HepG2 (cell line): ENCODE results near the gene DNAI2. TPM values are rescaled to one million over a fixed set of nuclear protein-coding genes. Genes with fewer than 3 reads are reported as not detected.

Experiments used
- ATAC-seq: fragments of 200-7000 bp; cut with Tn5 transposase; 3 replicates; pipeline ENCODE4 v1.9.1; 2020; ENCODE audit warnings: mild to moderate bottlenecking, moderate library complexity
- BruUV-seq: library from RNA; stranded (reverse); fragments of 400-500 nt; replicated peaks from 2 replicates; lab custom pipeline; 2021; lab: Mats Ljungman, UMichigan
- CTCF ChIA-PET: fragments of 300-600 bp; formaldehyde crosslinking; extraction: SDS; loops from one replicate; lab custom pipeline; 2021; ENCODE audit warnings: low total read pairs, inconsistent platforms, low intra/inter-chr PET ratio; lab: Yijun Ruan, JAX
- POLR2A ChIA-PET: fragments of 350-600 bp; sonication (Branson Sonifier 250); formaldehyde crosslinking; loops from one replicate; lab custom pipeline; 2020; ENCODE audit warnings: antibody characterized with exemption, inconsistent platforms; lab: Yijun Ruan, JAX
- DNase-seq: peaks from one replicate; pipeline ENCODE4 v3.0.0-alpha.2; 2015; ENCODE audit warnings: low spot score
- FAIRE-seq: peaks from 3 replicates; lab custom pipeline; 2011; peaks lifted over from hg19 to GRCh38; lab: Jason Lieb, UNC
- H2AFZ ChIP-seq: one replicate; pipeline ENCODE4 v1.6.1; 2011; ENCODE audit warnings: low read length, inconsistent platforms
- H3K27ac ChIP-seq: fragments of 300-600 bp; 3 replicates; pipeline ENCODE4 v1.8.0; 2011; ENCODE audit warnings: mixed run types, mild to moderate bottlenecking, mixed read lengths, low read length, inconsistent platforms; ENCODE audit not compliant: insufficient read depth; ENCODE audit errors: extremely low read length
- H3K27me3 ChIP-seq, 2 experiments: fragments of 200-600 bp in 1 of 2; 2 replicates in 1 of 2; 3 replicates in 1 of 2; pipeline versions ENCODE4 v1.6.0 to v1.8.0; 2011; ENCODE audit warnings: low read length in 2 of 2, mild to moderate bottlenecking in 2 of 2, moderate library complexity in 2 of 2, inconsistent platforms in 1 of 2; ENCODE audit not compliant: insufficient read depth in 2 of 2, control insufficient read depth in 1 of 2
- H3K36me3 ChIP-seq, 2 experiments: fragments of 200-600 bp in 1 of 2; replicated peaks in 1 of 2; 2 replicates in 1 of 2; 3 replicates in 1 of 2; pipeline versions ENCODE4 v1.5.1 to v1.8.0; 2011; ENCODE audit warnings: low read length in 2 of 2, inconsistent platforms in 1 of 2; ENCODE audit not compliant: insufficient read depth in 2 of 2, control insufficient read depth in 1 of 2
- H3K4me1 ChIP-seq: 2 replicates; pipeline ENCODE4 v1.5.1; 2012; ENCODE audit warnings: low read length, inconsistent platforms; ENCODE audit not compliant: insufficient read depth
- H3K4me2 ChIP-seq: 2 replicates; pipeline ENCODE4 v1.6.0; 2011; ENCODE audit warnings: low read depth, low read length, inconsistent platforms
- H3K4me3 ChIP-seq, 3 experiments: fragments of 200-600 bp in 1 of 3; sonication (generic), shearing (Covaris generic) in 1 of 3; replicated peaks in 1 of 3; 2 replicates each; pipeline ENCODE4 v1.5.1; 2011 to 2016; ENCODE audit warnings: low read length in 3 of 3, inconsistent platforms in 2 of 3, low read depth in 2 of 3, mild to moderate bottlenecking in 2 of 3, control low read depth in 1 of 3, mixed read lengths in 1 of 3; ENCODE audit not compliant: insufficient read depth in 1 of 3
- H3K79me2 ChIP-seq: one replicate; pipeline ENCODE4 v1.6.1; 2011; ENCODE audit warnings: low read length, inconsistent platforms; ENCODE audit not compliant: insufficient read depth
- H3K9ac ChIP-seq: 2 replicates; pipeline ENCODE4 v1.6.0; 2011; ENCODE audit warnings: mild to moderate bottlenecking, low read depth, low read length, inconsistent platforms; ENCODE audit not compliant: insufficient read depth
- H3K9me3 ChIP-seq: 2 replicates; pipeline ENCODE4 v1.5.1; 2012; ENCODE audit warnings: mild to moderate bottlenecking, low read length
- H4K20me1 ChIP-seq: 2 replicates; pipeline ENCODE4 v1.6.0; 2011; ENCODE audit warnings: inconsistent platforms, mild to moderate bottlenecking, low read length, moderate library complexity; ENCODE audit not compliant: insufficient read depth
- GATAD2A ChIP-seq: IDR thresholded peaks from 2 replicates; pipeline ENCODE4 v1.6.1; 2016
- MEIS2 ChIP-seq: sonication (generic); formaldehyde crosslinking; IDR thresholded peaks from 2 replicates; pipeline ENCODE4 v1.9.0; 2021; ENCODE audit warnings: mild to moderate bottlenecking, missing genetic modification reagents
- PHF21A ChIP-seq: sonication (generic); formaldehyde crosslinking; IDR thresholded peaks from 2 replicates; pipeline ENCODE4 v1.5.0; 2020; ENCODE audit warnings: mild to moderate bottlenecking, missing genetic modification reagents
- ZNF83 ChIP-seq: sonication (generic); formaldehyde crosslinking; IDR thresholded peaks from 2 replicates; pipeline ENCODE4 v1.4.0; 2020; ENCODE audit warnings: missing genetic modification reagents, mild to moderate bottlenecking, borderline replicate concordance
- ZSCAN30 ChIP-seq: sonication (generic); formaldehyde crosslinking; IDR thresholded peaks from 2 replicates; pipeline ENCODE4 v1.5.0; 2020; ENCODE audit warnings: mild to moderate bottlenecking, missing genetic modification reagents
- WGBS: methylation state at CpG from one replicate; pipeline ENCODE4 v1.1.6; 2017; ENCODE audit warnings: low lambda C conversion rate; 5-methylcytosine and 5-hydroxymethylcytosine counted together
- in situ Hi-C: cut with HindIII; loops from 2 replicates; pipeline ENCODE4 v1.10.0; 2017; ENCODE audit warnings: low pct_unique_long_range_greater_than_20kb; ENCODE audit not compliant: extremely low pct_ligation_motif_present
- intact Hi-C: fragments of 100-400 bp; cut with micrococcal nuclease; formaldehyde crosslinking; loops from one replicate; pipeline ENCODE4 v1.10.0; 2022; ENCODE audit not compliant: unreplicated experiment
- polyA plus RNA-seq, 8 experiments: library from polyadenylated mRNA; depleted of rRNA in 3 of 8; stranded (reverse) in 7 of 8; unstranded in 1 of 8; fragments of >200 nt; fragmentation: Illumina TruSeq in 4 of 8; extraction: Trizol in 4 of 8; gene quantifications; 2 replicates each; pipeline versions ENCODE4 v1.2.1 to v1.2.3, GENCODE V29; 2011 to 2016; ENCODE audit warnings: low read depth in 4 of 8, missing spikeins in 1 of 8, mixed read lengths in 1 of 8; ENCODE audit not compliant: insufficient read depth in 1 of 8
- total RNA-seq, 5 experiments: library from RNA; depleted of rRNA; stranded (reverse); fragments of >200 nt; fragmentation: Illumina TruSeq; extraction: Trizol; gene quantifications; 2 replicates each; pipeline ENCODE4 v1.2.3, GENCODE V29; 2016; ENCODE audit warnings: low read depth in 1 of 5
- TF ChIP-seq, protein P1 (sequence below): sonication (generic); formaldehyde crosslinking; IDR thresholded peaks from 2 replicates; pipeline ENCODE4 v1.4.0; 2020; ENCODE audit warnings: missing genetic modification reagents
- TF ChIP-seq, protein P2 (sequence below): sonication (generic); formaldehyde crosslinking; IDR thresholded peaks from 2 replicates; pipeline ENCODE4 v1.5.0; 2020; ENCODE audit warnings: mild to moderate bottlenecking, missing genetic modification reagents, borderline replicate concordance

DNAI2 gene
- total and polyA plus RNA-seq, 2 of the 13 experiments (the other 11 are each of a cell fraction or from before 2014, with no cell fraction given): not detected

DNA sequence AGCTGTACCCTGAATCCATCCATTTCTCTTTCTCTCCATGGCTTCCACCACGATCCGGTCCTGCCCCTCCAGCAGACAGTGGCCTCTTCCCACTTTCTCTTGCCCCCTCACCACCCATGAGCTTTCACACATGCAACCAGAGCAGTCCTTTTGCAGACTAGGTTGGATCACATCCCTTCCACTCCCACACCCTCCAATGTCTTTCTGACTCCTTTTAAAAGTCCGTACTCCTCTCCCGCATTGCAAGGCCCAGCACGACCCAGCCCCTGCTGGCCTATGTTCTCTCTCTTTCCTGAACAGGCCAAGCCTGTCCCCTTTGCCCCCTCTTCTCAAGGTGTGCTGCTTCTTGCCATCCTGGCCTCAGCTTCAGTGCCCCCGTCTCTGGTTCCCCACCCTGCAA lies 22.5 kb upstream of the DNAI2 start:
- Histone ChIP-seq H3K27ac (no peak overlapping the region), H2AFZ (no peak overlapping the region)
- DNase-seq (no peak), FAIRE-seq (no peak)
- intact Hi-C loops: no loop called here
- BruUV-seq: no TSS peak
- no peak for TF ChIP-seq ZNF83 (CRISPR knock-in tag)
- TF ChIP-seq GATAD2A (CRISPR knock-in tag): no peak
- TF ChIP-seq ZSCAN30 (CRISPR knock-in tag): no peak
- TF ChIP-seq, protein P1, sequence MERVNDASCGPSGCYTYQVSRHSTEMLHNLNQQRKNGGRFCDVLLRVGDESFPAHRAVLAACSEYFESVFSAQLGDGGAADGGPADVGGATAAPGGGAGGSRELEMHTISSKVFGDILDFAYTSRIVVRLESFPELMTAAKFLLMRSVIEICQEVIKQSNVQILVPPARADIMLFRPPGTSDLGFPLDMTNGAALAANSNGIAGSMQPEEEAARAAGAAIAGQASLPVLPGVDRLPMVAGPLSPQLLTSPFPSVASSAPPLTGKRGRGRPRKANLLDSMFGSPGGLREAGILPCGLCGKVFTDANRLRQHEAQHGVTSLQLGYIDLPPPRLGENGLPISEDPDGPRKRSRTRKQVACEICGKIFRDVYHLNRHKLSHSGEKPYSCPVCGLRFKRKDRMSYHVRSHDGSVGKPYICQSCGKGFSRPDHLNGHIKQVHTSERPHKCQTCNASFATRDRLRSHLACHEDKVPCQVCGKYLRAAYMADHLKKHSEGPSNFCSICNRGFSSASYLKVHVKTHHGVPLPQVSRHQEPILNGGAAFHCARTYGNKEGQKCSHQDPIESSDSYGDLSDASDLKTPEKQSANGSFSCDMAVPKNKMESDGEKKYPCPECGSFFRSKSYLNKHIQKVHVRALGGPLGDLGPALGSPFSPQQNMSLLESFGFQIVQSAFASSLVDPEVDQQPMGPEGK (CRISPR knock-in tag): no peak
- TF ChIP-seq PHF21A (CRISPR knock-in tag): no peak
- TF ChIP-seq, protein P2, sequence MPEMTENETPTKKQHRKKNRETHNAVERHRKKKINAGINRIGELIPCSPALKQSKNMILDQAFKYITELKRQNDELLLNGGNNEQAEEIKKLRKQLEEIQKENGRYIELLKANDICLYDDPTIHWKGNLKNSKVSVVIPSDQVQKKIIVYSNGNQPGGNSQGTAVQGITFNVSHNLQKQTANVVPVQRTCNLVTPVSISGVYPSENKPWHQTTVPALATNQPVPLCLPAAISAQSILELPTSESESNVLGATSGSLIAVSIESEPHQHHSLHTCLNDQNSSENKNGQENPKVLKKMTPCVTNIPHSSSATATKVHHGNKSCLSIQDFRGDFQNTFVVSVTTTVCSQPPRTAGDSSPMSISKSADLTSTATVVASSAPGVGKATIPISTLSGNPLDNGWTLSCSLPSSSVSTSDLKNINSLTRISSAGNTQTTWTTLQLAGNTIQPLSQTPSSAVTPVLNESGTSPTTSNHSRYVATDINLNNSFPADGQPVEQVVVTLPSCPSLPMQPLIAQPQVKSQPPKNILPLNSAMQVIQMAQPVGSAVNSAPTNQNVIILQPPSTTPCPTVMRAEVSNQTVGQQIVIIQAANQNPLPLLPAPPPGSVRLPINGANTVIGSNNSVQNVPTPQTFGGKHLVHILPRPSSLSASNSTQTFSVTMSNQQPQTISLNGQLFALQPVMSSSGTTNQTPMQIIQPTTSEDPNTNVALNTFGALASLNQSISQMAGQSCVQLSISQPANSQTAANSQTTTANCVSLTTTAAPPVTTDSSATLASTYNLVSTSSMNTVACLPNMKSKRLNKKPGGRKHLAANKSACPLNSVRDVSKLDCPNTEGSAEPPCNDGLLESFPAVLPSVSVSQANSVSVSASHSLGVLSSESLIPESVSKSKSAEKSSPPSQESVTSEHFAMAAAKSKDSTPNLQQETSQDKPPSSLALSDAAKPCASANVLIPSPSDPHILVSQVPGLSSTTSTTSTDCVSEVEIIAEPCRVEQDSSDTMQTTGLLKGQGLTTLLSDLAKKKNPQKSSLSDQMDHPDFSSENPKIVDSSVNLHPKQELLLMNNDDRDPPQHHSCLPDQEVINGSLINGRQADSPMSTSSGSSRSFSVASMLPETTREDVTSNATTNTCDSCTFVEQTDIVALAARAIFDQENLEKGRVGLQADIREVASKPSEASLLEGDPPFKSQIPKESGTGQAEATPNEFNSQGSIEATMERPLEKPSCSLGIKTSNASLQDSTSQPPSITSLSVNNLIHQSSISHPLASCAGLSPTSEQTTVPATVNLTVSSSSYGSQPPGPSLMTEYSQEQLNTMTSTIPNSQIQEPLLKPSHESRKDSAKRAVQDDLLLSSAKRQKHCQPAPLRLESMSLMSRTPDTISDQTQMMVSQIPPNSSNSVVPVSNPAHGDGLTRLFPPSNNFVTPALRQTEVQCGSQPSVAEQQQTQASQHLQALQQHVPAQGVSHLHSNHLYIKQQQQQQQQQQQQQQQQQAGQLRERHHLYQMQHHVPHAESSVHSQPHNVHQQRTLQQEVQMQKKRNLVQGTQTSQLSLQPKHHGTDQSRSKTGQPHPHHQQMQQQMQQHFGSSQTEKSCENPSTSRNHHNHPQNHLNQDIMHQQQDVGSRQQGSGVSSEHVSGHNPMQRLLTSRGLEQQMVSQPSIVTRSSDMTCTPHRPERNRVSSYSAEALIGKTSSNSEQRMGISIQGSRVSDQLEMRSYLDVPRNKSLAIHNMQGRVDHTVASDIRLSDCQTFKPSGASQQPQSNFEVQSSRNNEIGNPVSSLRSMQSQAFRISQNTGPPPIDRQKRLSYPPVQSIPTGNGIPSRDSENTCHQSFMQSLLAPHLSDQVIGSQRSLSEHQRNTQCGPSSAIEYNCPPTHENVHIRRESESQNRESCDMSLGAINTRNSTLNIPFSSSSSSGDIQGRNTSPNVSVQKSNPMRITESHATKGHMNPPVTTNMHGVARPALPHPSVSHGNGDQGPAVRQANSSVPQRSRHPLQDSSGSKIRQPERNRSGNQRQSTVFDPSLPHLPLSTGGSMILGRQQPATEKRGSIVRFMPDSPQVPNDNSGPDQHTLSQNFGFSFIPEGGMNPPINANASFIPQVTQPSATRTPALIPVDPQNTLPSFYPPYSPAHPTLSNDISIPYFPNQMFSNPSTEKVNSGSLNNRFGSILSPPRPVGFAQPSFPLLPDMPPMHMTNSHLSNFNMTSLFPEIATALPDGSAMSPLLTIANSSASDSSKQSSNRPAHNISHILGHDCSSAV (CRISPR knock-in tag): no peak
- TF ChIP-seq MEIS2 (CRISPR knock-in tag): no peak
- TF ChIP-seq, all 625 proteins: peak for 0
- no peaks in the 10 kb centered on the region for H3K79me2 ChIP-seq
- H3K27me3 ChIP-seq: peaks cover 0 to 1% of the 10 kb centered on the region in 2 experiments; a peak in 1 of 5 replicates
- no peaks in the 10 kb centered on the region for H3K9me3 ChIP-seq
- no peaks in the 10 kb centered on the region for H3K4me1 ChIP-seq
- in situ Hi-C loops: no loop called here
- ChIA-PET CTCF (no interaction called here), POLR2A (no interaction called here)
- no peak overlapping the region for H3K4me3 ChIP-seq
- H3K9ac ChIP-seq: no peak overlapping the region
- 52% methylated on average over 6 of the region's 6 CpGs for WGBS
- H4K20me1 ChIP-seq: no peaks in the 10 kb centered on the region
- H3K4me2 ChIP-seq: no peak overlapping the region
- no peak for ATAC-seq
- H3K36me3 ChIP-seq: no peaks in the 10 kb centered on the region
